Smooth muscle cell (in vitro differentiated cells): Measurements from ENCODE around the gene USP28. TPM values are rescaled to one million over a fixed set of nuclear protein-coding genes. Genes with fewer than 3 reads are reported as not detected.

Experiments
- DNase-seq: peaks from one replicate; lab custom pipeline; 2025; ENCODE audit not compliant: unreplicated experiment; lab: John Stamatoyannopoulos, UW
- H2AFZ ChIP-seq: fragments of 200-600 bp; sonication (generic); 2 replicates; pipeline ENCODE4 v1.6.0; 2016; ENCODE audit warnings: antibody characterized with exemption, low read depth, mild to moderate bottlenecking
- H3F3A ChIP-seq: fragments of 200-600 bp; sonication (generic); 2 replicates; pipeline ENCODE4 v1.6.0; 2017; ENCODE audit warnings: antibody characterized with exemption, low read depth
- H3K27ac ChIP-seq: fragments of 200-600 bp; sonication (generic); 2 replicates; pipeline ENCODE4 v1.5.1; 2016; ENCODE audit warnings: low read depth, mild to moderate bottlenecking
- H3K27me3 ChIP-seq: fragments of 200-600 bp; sonication (generic); 2 replicates; pipeline ENCODE4 v1.6.1; 2016; ENCODE audit warnings: low read depth, mild to moderate bottlenecking
- H3K36me3 ChIP-seq: fragments of 200-600 bp; sonication (generic); 2 replicates; pipeline ENCODE4 v1.5.1; 2016; ENCODE audit warnings: low read depth
- H3K4me1 ChIP-seq: fragments of 200-600 bp; sonication (generic); 2 replicates; pipeline ENCODE4 v1.5.1; 2016; ENCODE audit warnings: low read depth
- H3K4me2 ChIP-seq: fragments of 200-600 bp; sonication (generic); 2 replicates; pipeline ENCODE4 v1.6.0; 2016; ENCODE audit warnings: mild to moderate bottlenecking
- H3K4me3 ChIP-seq: fragments of 200-600 bp; sonication (generic); 2 replicates; pipeline ENCODE4 v1.5.1; 2016; ENCODE audit warnings: mild to moderate bottlenecking
- H3K79me2 ChIP-seq: fragments of 200-600 bp; sonication (generic); 2 replicates; pipeline ENCODE4 v1.6.0; 2016; ENCODE audit warnings: low read depth, mild to moderate bottlenecking
- H3K9ac ChIP-seq: fragments of 200-600 bp; sonication (generic); 2 replicates; pipeline ENCODE4 v1.6.0; 2016; ENCODE audit warnings: low read depth
- H3K9me3 ChIP-seq: fragments of 200-600 bp; sonication (generic); replicated peaks from 2 replicates; pipeline ENCODE4 v1.5.1; 2016; ENCODE audit warnings: low read depth
- H4K20me1 ChIP-seq: fragments of 200-600 bp; sonication (generic); 2 replicates; pipeline ENCODE4 v1.6.0; 2016; ENCODE audit warnings: low read depth
- WGBS: methylation state at CpG from one replicate; pipeline ENCODE4 v1.1.7; 2016; ENCODE audit warnings: low lambda C conversion rate; 5-methylcytosine and 5-hydroxymethylcytosine counted together
- polyA plus RNA-seq: library from polyadenylated mRNA; unstranded; fragments of >200 nt; fragmentation: Nextera tagmentation; extraction: Ambion mirVana; gene quantifications from 2 replicates; pipeline ENCODE4 v1.2.1, GENCODE V29; 2016
- total RNA-seq: library from RNA; depleted of rRNA; stranded (reverse); fragments of >200 nt; gene quantifications from 2 replicates; pipeline ENCODE4 v1.2.3, GENCODE V29; 2014
- TF ChIP-seq, protein P1 (sequence below): fragments of 200-600 bp; sonication (generic); IDR thresholded peaks from 2 replicates; pipeline ENCODE4 v1.5.1; 2017; ENCODE audit warnings: borderline replicate concordance, mild to moderate bottlenecking, antibody characterized with exemption; ENCODE audit not compliant: insufficient read depth, poor library complexity, severe bottlenecking

USP28 gene
- total and polyA plus RNA-seq, 2 experiments from 2014 or later, result 18.6 to 50.5 TPM

DNA sequence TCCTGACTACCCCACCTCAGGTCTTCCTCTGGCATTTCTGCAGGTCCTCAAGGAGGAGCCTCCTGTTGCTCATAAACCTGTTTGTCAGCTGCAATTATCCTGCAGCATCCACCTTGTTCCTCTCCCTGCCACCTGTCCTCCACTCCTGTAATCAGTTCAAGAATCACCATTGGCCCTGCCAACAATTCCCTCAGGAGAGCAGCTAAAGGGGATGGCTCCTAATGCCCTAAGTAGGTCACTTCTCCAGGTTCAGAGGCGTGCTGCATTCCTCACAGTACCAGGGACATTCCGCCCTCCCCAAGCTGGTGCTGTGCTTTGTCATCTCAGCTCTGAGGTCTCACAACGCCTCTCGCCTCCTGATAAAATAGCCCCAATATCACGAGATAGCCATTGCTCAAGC lies 93.7 kb downstream of the USP28 start:
- H3F3A ChIP-seq, result no peaks in the 10 kb centered on the region
- no peak for DNase-seq
- TF ChIP-seq, protein P1, sequence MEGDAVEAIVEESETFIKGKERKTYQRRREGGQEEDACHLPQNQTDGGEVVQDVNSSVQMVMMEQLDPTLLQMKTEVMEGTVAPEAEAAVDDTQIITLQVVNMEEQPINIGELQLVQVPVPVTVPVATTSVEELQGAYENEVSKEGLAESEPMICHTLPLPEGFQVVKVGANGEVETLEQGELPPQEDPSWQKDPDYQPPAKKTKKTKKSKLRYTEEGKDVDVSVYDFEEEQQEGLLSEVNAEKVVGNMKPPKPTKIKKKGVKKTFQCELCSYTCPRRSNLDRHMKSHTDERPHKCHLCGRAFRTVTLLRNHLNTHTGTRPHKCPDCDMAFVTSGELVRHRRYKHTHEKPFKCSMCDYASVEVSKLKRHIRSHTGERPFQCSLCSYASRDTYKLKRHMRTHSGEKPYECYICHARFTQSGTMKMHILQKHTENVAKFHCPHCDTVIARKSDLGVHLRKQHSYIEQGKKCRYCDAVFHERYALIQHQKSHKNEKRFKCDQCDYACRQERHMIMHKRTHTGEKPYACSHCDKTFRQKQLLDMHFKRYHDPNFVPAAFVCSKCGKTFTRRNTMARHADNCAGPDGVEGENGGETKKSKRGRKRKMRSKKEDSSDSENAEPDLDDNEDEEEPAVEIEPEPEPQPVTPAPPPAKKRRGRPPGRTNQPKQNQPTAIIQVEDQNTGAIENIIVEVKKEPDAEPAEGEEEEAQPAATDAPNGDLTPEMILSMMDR, result no peak
- H3K36me3 ChIP-seq, result no peaks in the 10 kb centered on the region
- H4K20me1 ChIP-seq, result no peaks in the 10 kb centered on the region
- WGBS, result 70% methylated on average over 5 of the region's 5 CpGs
- H3K27me3 ChIP-seq, result peaks cover 6% of the 10 kb centered on the region
- no peaks in the 10 kb centered on the region for H3K9me3 ChIP-seq
- no peaks in the 10 kb centered on the region for H3K4me1 ChIP-seq
- no peak overlapping the region for H3K4me3 ChIP-seq
- no peak overlapping the region for H2AFZ ChIP-seq
- no peak overlapping the region for H3K9ac ChIP-seq
- no peak overlapping the region for H3K27ac ChIP-seq
- H3K4me2 ChIP-seq, result no peak overlapping the region
- no peaks in the 10 kb centered on the region for H3K79me2 ChIP-seq

DNA sequence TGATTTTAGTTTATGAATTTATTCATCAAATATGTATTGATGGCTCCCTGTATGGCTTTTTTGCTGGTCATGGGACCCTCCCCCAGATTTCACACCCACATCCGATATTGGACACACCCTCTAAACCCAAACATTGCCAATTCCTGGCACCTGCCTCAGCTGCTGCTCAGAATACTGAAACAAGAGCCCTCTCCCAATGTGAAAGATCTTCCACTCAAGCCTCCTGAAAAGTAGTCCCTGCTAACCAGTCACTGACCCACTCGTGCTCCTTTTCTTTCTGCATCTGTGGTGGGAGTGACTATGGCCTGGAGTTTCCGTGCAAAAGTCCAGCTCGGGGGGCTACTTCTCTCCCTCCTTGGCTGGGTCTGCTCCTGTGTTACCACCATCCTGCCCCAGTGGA lies 95.9 kb downstream of the USP28 start, which contains the start of gene CLDN25:
CLDN25 (plus strand) TSS at position 301 of the 400 bp plus-strand sequence; CDS start at position 301, 0 bp downstream.
- Histone ChIP-seq H3K27ac (peak within 1 kb of the TSS; percentile 72), H3K9ac (no peak within 1 kb of the TSS), H3K4me2 (no peak within 1 kb of the TSS), H3K4me1 (no peaks in the 10 kb centered on the region), H3F3A (no peaks in the 10 kb centered on the region), H4K20me1 (no peaks in the 10 kb centered on the region), H3K27me3 (peaks cover 6% of the 10 kb centered on the region), H2AFZ (no peak within 1 kb of the TSS), H3K36me3 (no peaks in the 10 kb centered on the region), H3K4me3 (no peak within 1 kb of the TSS), H3K79me2 (no peaks in the 10 kb centered on the region), H3K9me3 (no peaks in the 10 kb centered on the region)
- no peak for DNase-seq
- TF ChIP-seq, protein P1, result no peak
- WGBS, result 91% methylated on average over 4 of the region's 4 CpGs

DNA sequence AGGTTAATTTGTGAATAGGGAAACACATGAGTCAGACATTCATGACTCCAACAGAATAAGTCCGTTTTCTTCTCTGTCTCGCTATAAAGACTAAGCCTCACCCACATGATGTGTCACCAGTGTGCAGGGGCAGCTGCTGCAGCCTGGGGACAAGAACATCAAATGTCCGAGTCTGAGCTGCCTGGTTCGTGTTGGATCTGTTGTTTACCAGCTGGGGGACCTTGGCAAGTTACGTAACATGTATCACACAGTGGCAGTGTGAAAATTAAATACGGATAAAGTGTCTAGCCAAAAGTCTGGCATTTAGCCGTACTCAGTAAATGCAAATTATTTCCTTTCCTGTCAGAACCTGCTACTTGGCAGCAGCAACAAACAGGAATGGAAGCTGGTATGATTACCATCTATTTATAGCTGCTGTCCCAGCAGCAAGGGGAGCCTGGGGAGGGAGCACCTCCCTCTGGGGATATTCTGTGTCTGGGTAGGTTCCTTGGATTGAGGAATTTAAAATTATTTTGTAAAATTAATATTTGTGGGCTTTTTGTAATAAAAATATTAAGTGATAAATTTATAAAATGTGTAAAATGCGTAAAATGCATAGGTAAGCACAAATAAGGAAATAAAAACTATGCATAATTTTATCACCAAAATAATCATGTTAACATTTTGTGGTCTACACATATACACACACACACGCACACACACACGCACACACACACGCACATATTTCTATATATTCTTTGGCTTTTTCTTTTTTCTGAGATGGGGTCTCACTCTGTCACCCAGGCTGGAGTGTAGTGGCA lies 97.1 kb downstream of the USP28 start:
- Histone ChIP-seq H3K4me1 (peaks cover 4% of the 10 kb centered on the region), H3K9me3 (no peaks in the 10 kb centered on the region), H3K79me2 (no peaks in the 10 kb centered on the region), H3K4me2 (peak overlapping the region; percentile 56), H2AFZ (no peak overlapping the region), H3K27ac (peak overlapping the region; percentile 72), H4K20me1 (no peaks in the 10 kb centered on the region), H3K9ac (peak overlapping the region; percentile 50), H3F3A (no peaks in the 10 kb centered on the region), H3K36me3 (no peaks in the 10 kb centered on the region), H3K4me3 (no peak overlapping the region), H3K27me3 (peaks cover 6% of the 10 kb centered on the region)
- 42% methylated on average over 11 of the region's 11 CpGs for WGBS
- DNase-seq, result no peak
- TF ChIP-seq, protein P1, result no peak

DNA sequence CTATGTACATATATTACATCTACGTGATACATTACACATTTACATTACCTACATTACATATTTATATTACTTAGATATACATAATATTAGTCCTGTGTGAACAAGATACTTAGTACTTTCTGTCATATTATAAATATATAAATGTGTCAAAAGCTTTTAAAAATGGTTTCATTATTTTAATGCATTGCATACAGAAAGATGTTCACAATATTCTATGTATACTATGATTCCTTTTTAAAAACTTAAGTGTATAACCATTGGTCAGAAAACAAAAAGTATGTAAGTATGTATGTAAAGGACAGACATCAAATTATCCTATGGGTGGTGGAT lies 101.2 kb downstream of the USP28 start:
- H3K27me3 ChIP-seq, result no peaks in the 10 kb centered on the region
- no peak for DNase-seq
- peak overlapping the region; percentile 66 for H3K9ac ChIP-seq
- H3K4me2 ChIP-seq, result peak overlapping the region; percentile 86
- peak overlapping the region; percentile 85 for H3K4me3 ChIP-seq
- peaks cover 23% of the 10 kb centered on the region for H3K79me2 ChIP-seq
- TF ChIP-seq, protein P1, result no peak
- H3K27ac ChIP-seq, result peak overlapping the region; percentile 83
- peaks cover 9% of the 10 kb centered on the region for H3K4me1 ChIP-seq
- H4K20me1 ChIP-seq, result peaks cover 5% of the 10 kb centered on the region
- H2AFZ ChIP-seq, result peak overlapping the region; percentile 93
- H3K9me3 ChIP-seq, result no peaks in the 10 kb centered on the region
- 5% methylated on average over 1 of the region's 1 CpG for WGBS
- no peaks in the 10 kb centered on the region for H3F3A ChIP-seq
- no peaks in the 10 kb centered on the region for H3K36me3 ChIP-seq
